Natural killer cell treated with Interleukin-12 subunit alpha and Interleukin-12 subunit beta and Interleukin-15 and Interleukin-18, amount 100 ng/mL, for 72 hours (primary cell): ENCODE data around the gene FBXO8. TPM values are rescaled to one million over a fixed set of nuclear protein-coding genes. Genes with fewer than 3 reads are reported as not detected.

ENCODE experiments used
- ATAC-seq, 2 donors: fragments of 150-1000 bp; cut with Tn5 transposase in 1 of 2; sonication (Bioruptor Pico), chemical (Tn5 transposase) in 1 of 2; 2 replicates each; pipeline ENCODE4 v1.10.0; 2021
- DNase-seq: peaks from one replicate; pipeline ENCODE4 v3.0.0; 2022; ENCODE audit warnings: low spot score
- H3K27ac Mint-ChIP-seq, 2 donors: 1 replicate in 1 of 2; 2 replicates in 1 of 2; pipeline ENCODE4 v1.8.0; 2022; ENCODE audit warnings: mixed read lengths in 2 of 2, mild to moderate bottlenecking in 1 of 2, moderate library complexity in 1 of 2
- H3K27me3 Mint-ChIP-seq, 2 donors: 1 replicate in 1 of 2; 2 replicates in 1 of 2; pipeline ENCODE4 v1.8.0; 2022; ENCODE audit warnings: mixed read lengths in 2 of 2
- H3K36me3 Mint-ChIP-seq: one replicate; pipeline ENCODE4 v1.8.0; 2022; ENCODE audit warnings: mixed read lengths
- H3K4me1 Mint-ChIP-seq, 2 donors: 1 replicate in 1 of 2; 2 replicates in 1 of 2; pipeline ENCODE4 v1.8.0; 2022; ENCODE audit warnings: low read depth in 2 of 2, mixed read lengths in 2 of 2, mild to moderate bottlenecking in 1 of 2
- H3K4me3 Mint-ChIP-seq: one replicate; pipeline ENCODE4 v1.8.0; 2022; ENCODE audit warnings: mixed read lengths
- H3K9me3 Mint-ChIP-seq: 2 replicates; pipeline ENCODE4 v1.8.0; 2022; ENCODE audit warnings: mixed read lengths
- total RNA-seq, 2 donors: library from RNA; stranded (reverse); gene quantifications; one replicate each; pipeline ENCODE4 v1.2.3, GENCODE V29; 2022

The FBXO8 gene, protein sequence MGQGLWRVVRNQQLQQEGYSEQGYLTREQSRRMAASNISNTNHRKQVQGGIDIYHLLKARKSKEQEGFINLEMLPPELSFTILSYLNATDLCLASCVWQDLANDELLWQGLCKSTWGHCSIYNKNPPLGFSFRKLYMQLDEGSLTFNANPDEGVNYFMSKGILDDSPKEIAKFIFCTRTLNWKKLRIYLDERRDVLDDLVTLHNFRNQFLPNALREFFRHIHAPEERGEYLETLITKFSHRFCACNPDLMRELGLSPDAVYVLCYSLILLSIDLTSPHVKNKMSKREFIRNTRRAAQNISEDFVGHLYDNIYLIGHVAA
- 10 to 100 TPM; 11.4 to 21.8 TPM for total RNA-seq

DNA sequence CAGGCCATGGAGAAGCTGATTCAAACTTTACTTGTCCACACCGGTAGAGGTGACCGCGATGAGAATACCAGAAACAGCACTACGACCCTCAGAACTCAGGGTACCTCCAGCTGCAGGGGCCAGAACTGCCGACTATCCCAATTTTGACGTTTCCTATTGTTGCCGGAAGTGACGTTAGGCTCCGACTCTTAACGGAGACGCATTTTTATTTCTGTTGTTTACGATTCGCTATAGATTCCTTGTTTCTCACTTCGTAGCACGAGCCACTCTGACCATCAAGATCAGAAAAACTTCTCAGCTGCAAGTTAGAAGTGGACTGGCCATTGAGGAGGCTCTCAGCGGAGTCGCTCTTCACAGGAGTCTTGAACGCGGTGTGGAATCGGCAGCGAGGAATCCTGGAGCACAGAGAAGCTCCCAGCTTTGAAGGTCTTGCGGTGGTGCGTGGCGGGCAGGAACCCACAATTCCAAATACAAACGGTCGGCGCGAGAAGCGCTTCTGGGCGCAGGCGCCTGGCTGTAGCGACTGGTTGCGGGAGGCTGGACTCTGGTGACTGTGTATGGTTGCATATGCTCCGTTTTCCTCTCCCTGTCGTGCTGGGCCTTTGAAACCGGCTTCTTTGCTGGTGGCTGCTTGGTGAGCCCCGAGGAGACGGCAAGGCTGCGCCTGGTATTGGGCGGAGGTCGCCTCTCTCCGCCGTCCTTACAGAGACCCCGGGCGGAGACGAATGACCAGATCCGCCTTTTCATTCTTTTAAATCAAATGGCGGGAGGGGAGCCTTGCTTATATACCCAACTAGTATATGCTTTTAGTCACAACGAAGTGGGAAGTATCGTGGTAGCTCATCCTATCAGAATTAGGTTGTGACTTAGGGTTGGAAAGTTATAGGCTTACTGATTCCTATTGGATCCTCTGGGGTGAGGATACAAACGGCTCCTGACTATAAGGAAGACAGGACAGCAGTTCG lies at the start of gene FBXO8, which contains the start of gene CEP44:
TSS of gene FBXO8 (minus strand) at position 161 of the 965 bp plus-strand sequence. CDS start 20,575 bp downstream, outside the sequence.
TSS of gene CEP44 (plus strand) at position 405 of the 965 bp plus-strand sequence. CDS start 15,211 bp downstream, outside the sequence.
- Mint-ChIP-seq H3K9me3 (no peaks in the 10 kb centered on the region), H3K4me1 (peaks cover 26 to 46% of the 10 kb centered on the region in 2 donors), H3K27me3 (no peaks in the 10 kb centered on the region), H3K4me3 (peak within 1 kb of the TSS; percentile 100), H3K27ac (peak within 1 kb of the TSS; percentile 99), H3K36me3 (peaks cover 17% of the 10 kb centered on the region)
- DNase-seq (peak; percentile 70), ATAC-seq (peak; percentile 79 to 81)

DNA sequence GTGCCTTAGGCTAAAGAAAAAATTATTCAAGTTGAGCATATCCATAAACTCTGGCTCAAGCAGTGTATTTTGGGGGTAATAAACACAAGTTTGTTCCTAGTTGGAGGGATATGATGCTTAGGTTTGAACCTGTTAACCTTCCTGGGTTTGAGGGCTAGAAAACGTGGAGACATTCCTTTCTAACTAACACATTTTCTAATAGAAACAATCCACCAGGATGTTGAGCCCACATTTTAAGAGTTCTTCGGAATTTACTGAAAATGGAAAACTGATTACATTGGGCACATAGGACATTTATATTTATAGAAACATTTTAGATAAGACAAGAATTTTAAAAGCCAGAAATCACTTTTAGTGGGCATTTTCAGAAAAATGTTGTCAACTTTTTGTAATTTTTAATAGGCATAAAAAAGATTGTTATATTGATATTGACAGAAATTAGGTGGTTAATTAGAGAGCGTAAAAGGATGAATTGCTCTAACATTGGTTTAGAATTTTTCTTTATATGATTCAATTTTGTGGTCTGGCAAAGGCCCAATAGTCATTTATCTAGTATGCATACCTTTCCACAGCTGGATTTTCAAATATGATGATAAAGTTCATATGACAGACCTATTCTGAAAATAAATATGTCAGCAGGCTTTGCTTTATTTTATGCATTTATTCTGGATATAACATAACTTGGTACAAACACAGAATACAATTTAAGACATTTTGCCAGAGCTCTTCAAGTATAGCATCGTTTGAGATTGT lies 49.5 kb upstream of the FBXO8 start:
- no peaks in the 10 kb centered on the region for H3K4me1 Mint-ChIP-seq

DNA sequence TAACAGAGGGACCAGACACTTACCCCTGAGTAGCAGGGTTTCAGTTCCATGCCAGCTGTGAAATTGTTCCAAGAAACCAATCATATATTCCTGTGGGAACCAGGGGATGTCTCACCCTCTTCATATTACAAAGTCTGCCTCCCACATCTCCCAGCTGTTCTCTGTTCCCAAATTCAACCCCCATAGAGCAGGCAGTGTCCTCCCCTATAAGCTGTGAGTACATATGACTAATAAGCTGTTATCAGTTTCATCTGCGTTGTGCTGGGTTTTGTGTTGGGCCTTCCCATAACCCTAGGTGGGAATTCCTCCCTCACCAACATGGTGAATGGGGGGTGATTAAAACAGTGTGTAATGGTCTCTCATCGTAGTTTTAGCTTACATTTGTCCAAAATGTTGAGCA lies 41.3 kb upstream of the FBXO8 start:
- no peak overlapping the region for H3K27ac Mint-ChIP-seq
- H3K9me3 Mint-ChIP-seq: no peaks in the 10 kb centered on the region
- H3K27me3 Mint-ChIP-seq: no peaks in the 10 kb centered on the region
- no peaks in the 10 kb centered on the region for H3K36me3 Mint-ChIP-seq
- no peak overlapping the region for H3K4me3 Mint-ChIP-seq
- DNase-seq (no peak), ATAC-seq (no peak)
- H3K4me1 Mint-ChIP-seq: no peaks in the 10 kb centered on the region

More for the DNA sequence above, 49.5 kb upstream of the FBXO8 start:
- H3K4me3 Mint-ChIP-seq: no peak overlapping the region
- no peak for ATAC-seq
- H3K27ac Mint-ChIP-seq: no peak overlapping the region
- H3K9me3 Mint-ChIP-seq: no peaks in the 10 kb centered on the region
- no peaks in the 10 kb centered on the region for H3K36me3 Mint-ChIP-seq
- no peaks in the 10 kb centered on the region for H3K27me3 Mint-ChIP-seq
- DNase-seq: no peak

DNA sequence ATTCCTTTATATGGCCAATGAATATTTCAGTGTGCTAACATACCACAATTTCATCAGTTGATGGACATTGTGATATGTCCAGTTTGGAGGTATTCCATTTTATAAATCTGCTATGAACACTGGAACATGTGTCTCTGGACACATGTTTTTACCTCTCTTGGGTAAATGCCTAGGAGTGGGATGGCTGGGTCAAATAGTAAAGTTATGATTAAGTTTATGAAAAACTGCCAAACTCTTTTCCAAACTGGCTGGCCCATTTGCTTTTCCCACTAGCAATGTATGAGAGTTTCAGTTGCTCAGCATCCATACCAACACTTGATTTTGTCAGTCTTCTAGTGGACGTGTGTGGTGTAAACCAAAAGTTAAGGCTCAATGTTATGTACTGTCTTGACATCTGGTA lies 40.8 kb upstream of the FBXO8 start:
- Mint-ChIP-seq H3K27ac (no peak overlapping the region), H3K27me3 (no peaks in the 10 kb centered on the region), H3K9me3 (no peaks in the 10 kb centered on the region), H3K4me1 (no peaks in the 10 kb centered on the region), H3K4me3 (no peak overlapping the region), H3K36me3 (no peaks in the 10 kb centered on the region)
- ATAC-seq (no peak), DNase-seq (no peak)

DNA sequence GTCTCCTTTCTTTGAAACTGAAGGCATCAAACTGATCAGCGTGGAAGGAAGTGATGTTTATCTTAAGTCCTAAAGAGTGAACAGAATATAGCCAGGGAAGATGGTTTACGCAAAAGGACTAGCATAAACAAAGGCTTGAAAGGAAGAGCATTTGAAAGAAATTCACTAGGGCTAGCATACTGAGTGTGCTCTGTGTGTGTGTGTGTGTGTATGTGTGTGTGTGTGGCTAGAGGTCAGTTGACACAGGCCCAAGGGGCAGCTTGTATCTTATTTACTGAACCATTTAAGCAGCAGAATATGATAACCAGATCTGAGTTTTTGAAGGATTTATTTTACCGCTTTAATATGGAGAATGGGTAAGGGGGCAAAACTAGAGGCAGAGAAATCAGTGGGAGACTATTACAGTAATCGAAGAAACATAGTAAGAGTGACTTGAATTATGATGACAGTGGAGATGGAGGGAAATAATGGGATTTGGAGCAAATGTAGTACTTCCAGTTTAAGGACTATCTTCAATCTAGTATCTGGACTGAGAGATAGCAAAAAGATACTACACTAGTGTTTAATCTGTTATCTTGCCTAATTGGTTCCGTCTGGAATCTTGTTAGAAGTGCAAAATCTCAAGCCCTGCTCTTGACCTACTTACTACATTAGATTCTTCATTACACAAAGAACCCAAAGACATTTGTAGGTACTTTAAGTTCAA lies 37.2 kb upstream of the FBXO8 start:
- no peak overlapping the region for H3K4me3 Mint-ChIP-seq
- H3K27ac Mint-ChIP-seq: no peak overlapping the region
- no peaks in the 10 kb centered on the region for H3K36me3 Mint-ChIP-seq
- H3K4me1 Mint-ChIP-seq: no peaks in the 10 kb centered on the region
- no peak for ATAC-seq
- H3K27me3 Mint-ChIP-seq: no peaks in the 10 kb centered on the region
- no peak for DNase-seq
- no peaks in the 10 kb centered on the region for H3K9me3 Mint-ChIP-seq

DNA sequence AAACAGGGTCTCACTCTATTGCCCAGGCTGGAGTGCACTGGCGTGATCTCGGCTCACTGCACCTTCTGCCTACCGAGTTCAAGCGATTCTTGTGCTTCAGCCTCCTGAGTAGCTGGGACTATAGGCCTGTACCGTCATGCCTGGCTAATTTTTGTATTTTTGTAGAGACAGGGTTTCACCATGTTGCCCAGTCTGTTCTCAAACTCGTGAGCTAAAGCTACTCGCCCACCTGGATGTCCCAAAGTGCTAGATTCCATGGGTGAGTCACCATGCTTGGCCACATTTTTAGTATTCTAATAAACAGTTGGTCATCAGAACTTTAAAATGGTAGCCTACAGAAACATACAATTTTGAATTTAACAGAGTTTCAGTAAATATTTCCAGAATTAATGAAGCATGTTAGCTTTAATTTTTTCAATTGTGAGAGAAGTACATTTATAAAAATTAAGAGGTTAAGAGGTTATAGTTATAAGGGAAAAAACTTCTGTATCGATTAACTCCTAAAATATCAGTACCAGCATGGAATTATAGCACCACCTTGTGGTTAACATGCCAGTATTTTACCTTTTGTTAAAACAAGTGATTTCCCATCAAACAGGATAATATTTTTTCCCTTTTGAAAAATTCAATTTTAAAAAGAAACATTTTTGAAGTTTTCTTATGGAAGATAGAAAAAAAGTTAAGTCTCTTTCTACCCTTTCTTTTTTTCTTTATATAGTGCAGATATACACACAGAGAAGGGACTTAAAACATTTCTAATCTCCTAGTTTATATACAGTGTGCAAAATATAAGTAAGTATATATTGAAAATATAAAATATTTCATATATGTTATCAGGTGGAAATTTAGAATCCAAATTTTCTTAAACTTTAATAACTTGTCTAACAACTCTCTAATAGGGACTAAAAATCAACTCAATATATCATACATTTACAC lies 35.6 kb upstream of the FBXO8 start:
- Mint-ChIP-seq H3K27me3 (no peaks in the 10 kb centered on the region), H3K9me3 (no peaks in the 10 kb centered on the region), H3K36me3 (no peaks in the 10 kb centered on the region), H3K27ac (no peak overlapping the region), H3K4me3 (no peak overlapping the region), H3K4me1 (no peaks in the 10 kb centered on the region)
- DNase-seq (no peak), ATAC-seq (no peak)

DNA sequence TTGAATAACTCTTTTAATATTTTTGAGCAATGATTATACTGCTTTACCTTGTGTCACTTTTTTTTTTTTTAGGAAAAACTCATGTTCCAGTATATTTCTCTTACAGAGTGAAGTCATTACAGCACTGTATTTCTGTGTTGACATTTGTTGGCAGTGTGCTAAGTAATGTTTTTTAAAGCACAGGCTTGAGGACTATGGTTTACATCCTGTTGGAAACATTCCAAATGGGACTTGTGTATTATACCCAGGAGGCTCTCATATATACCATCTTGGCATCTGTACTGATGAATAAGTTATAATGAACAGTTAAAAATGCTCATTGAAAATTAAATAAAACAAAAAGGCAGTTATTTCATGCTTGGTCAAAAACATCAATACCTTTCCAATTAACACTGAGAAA lies 34.1 kb upstream of the FBXO8 start:
- DNase-seq: no peak
- Mint-ChIP-seq H3K27me3 (no peaks in the 10 kb centered on the region), H3K4me1 (peaks cover 4 to 8% of the 10 kb centered on the region in 2 donors)

DNA sequence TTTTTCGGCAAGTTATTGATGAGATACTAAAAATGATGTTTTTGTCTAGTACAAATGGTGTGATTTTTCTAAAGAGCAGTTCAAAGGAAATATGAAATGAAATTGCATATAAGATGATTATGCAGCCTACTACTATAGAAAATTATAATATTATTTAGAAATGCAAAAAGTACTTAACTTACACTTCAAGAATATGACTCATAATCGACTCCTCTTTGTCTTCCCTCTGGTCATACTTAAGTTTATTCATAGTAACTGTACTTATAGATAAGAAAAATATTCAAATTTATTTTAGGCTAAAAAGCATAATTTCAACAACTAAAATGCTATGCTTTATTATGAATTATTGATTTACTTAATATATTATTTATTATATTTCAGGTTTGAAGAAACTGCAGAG lies 33.5 kb upstream of the FBXO8 start:
- no peaks in the 10 kb centered on the region for H3K27me3 Mint-ChIP-seq
- peaks cover 4% of the 10 kb centered on the region for H3K36me3 Mint-ChIP-seq
- DNase-seq (no peak), ATAC-seq (no peak)
- H3K9me3 Mint-ChIP-seq: no peaks in the 10 kb centered on the region
- H3K27ac Mint-ChIP-seq: no peak overlapping the region
- H3K4me3 Mint-ChIP-seq: no peak overlapping the region
- peaks cover 4 to 9% of the 10 kb centered on the region in 2 donors for H3K4me1 Mint-ChIP-seq

More for the DNA sequence above, 34.1 kb upstream of the FBXO8 start:
- H3K4me3 Mint-ChIP-seq: no peak overlapping the region
- ATAC-seq: no peak
- H3K9me3 Mint-ChIP-seq: no peaks in the 10 kb centered on the region
- H3K36me3 Mint-ChIP-seq: peaks cover 4% of the 10 kb centered on the region
- H3K27ac Mint-ChIP-seq: no peak overlapping the region

DNA sequence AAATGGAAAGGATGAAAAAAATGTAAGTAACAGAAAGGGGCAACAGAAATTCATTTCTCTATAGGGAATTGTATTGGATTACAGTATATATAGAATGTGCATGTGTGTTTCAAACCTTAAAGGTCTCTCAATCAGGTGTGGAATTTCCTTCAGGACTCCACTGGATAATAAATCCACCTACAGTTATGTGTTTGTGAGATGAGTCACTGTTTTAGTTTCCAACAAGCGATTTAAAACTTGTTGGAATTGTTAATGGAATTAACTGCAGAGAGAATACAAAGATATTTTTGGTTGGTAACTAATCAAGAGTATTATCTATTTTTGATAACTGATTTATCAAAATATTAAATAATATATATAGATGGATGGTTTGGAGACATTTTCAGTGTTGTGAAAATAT lies 33.1 kb upstream of the FBXO8 start:
- Mint-ChIP-seq H3K4me3 (no peak overlapping the region), H3K4me1 (peaks cover 4 to 9% of the 10 kb centered on the region in 2 donors), H3K27me3 (no peaks in the 10 kb centered on the region), H3K36me3 (peaks cover 4% of the 10 kb centered on the region), H3K9me3 (no peaks in the 10 kb centered on the region), H3K27ac (no peak overlapping the region)
- no peak for DNase-seq
- no peak for ATAC-seq

DNA sequence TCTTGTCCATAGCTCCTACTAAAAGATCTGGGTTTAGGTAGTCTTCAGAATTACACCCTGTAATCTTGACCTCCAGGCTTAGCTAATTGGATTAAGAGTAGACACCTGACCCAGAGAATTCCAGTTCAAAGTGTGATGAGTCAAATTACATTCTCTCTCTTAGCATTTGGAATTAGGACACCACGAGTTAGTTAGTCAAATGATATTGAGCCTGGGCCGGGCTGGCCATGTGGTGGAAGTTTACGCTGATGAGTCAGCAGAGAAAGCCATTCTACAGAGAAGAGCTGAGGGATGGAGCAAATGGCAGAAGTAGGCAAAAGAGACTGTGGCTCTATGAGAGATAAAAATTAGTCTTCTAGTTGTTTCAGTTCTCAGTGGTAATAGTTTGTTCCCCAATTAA lies 31.3 kb upstream of the FBXO8 start:
- Mint-ChIP-seq H3K27me3 (no peaks in the 10 kb centered on the region), H3K4me3 (no peak overlapping the region), H3K4me1 (peaks cover 4 to 9% of the 10 kb centered on the region in 2 donors), H3K36me3 (peaks cover 4% of the 10 kb centered on the region), H3K27ac (no peak overlapping the region), H3K9me3 (no peaks in the 10 kb centered on the region)
- ATAC-seq: no peak
- no peak for DNase-seq

DNA sequence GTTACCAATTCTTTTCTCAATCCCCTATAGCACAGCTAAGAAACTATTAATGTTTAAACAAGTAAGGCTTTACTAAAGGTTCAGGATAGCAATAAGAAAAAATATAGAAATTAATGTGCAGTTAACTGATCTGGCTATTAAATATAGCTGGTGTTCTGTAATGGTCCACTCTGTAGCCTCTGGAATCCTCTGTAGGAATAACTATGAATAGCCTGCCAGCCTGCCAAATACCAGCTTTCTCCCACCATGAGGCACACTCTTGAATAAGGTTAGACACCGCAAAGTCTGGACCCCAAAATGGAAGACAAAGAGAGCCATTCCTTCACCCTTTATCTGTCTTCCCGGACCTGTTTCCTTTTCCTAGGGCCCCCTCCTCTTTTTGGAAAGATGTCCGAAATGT lies 30.8 kb upstream of the FBXO8 start:
- no peaks in the 10 kb centered on the region for H3K27me3 Mint-ChIP-seq
- H3K36me3 Mint-ChIP-seq: peaks cover 4% of the 10 kb centered on the region
- peaks cover 4 to 9% of the 10 kb centered on the region in 2 donors for H3K4me1 Mint-ChIP-seq
- no peak overlapping the region for H3K27ac Mint-ChIP-seq
- no peak overlapping the region for H3K4me3 Mint-ChIP-seq
- ATAC-seq (no peak), DNase-seq (no peak)
- no peaks in the 10 kb centered on the region for H3K9me3 Mint-ChIP-seq

DNA sequence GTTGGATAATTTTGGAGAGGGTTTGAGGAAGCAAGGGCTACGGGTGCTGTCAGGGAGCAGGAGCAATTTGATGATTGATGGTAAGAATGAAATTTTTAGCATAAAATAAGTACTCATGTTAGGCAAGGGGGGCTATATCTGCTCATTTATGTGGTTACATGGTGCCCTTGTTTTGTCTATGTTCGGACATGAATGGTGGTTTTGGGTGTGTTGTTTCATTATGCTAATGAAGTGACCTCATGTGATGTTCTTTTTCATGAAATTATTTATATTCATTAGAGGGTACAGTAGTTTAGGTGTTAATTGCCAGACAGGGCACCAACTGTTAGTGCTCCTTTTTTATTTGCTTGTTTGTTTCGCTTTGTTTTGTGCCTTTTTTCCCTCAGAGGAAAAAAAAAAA lies 29.5 kb upstream of the FBXO8 start:
- Mint-ChIP-seq H3K9me3 (no peaks in the 10 kb centered on the region), H3K36me3 (peaks cover 10% of the 10 kb centered on the region), H3K4me1 (peaks cover 4 to 9% of the 10 kb centered on the region in 2 donors), H3K27ac (no peak overlapping the region), H3K27me3 (no peaks in the 10 kb centered on the region), H3K4me3 (no peak overlapping the region)
- ATAC-seq: no peak
- no peak for DNase-seq
